ENCODE data around the gene LIN28B. TPM values are rescaled to one million over a fixed set of nuclear protein-coding genes. Genes with fewer than 3 reads are reported as not detected.
A peak's percentile ranks its signal among the peaks of the same experiment; 100 is the strongest.

The LIN28B gene
- total and polyA plus RNA-seq, 2 experiments from 2014 or later, result 35.3 to 96.4 TPM

DNA sequence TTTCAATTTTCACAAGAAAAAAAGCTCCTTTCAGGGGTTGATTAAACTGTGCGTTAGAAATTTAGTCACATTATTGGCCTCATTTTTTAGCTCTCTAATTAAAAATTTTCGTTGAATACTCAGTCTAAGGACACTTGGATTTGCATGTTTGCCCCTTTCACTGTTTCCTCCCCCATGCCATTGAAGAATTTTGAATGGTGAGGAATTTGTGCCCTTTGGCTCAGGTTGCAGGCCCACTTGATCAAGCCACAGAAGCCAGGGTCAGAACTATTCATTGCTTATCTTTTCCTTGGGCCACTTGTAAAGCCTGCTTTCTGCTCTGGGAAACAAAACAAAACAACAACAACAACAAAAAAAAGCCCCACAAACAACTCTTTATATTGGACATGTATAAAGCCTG, 12.2 kb downstream of the LIN28B start:
- Mint-ChIP-seq H3K27ac (peak overlapping the region; percentile 62), H3K4me3 (peak overlapping the region; percentile 61), H3K27me3 (ENCODE audit: insufficient read depth, low read depth, poor library complexity) (no peaks in the 10 kb centered on the region), H3K36me3 (ENCODE audit: low read depth) (peaks cover 18% of the 10 kb centered on the region; the same call in 2 of the 3 replicates), H3K4me1 (peaks cover 40% of the 10 kb centered on the region), H3K9me3 (no peaks in the 10 kb centered on the region)
- H2AFZ ChIP-seq, result no peak overlapping the region
- peaks cover 97% of the 10 kb centered on the region for H3K79me2 ChIP-seq (replicated peaks; ENCODE audit: insufficient read depth)
- DNase-seq (ENCODE audit: low spot score) (peak; percentile 80), ATAC-seq (peak; percentile 89)
- H3F3A ChIP-seq (replicated peaks; ENCODE audit: low read depth), result no peaks in the 10 kb centered on the region
- H3K36me3 ChIP-seq (ENCODE audit: insufficient read depth), result no peaks in the 10 kb centered on the region
- peaks cover 63% of the 10 kb centered on the region for H3K4me1 ChIP-seq (ENCODE audit: insufficient read depth)
- no peaks in the 10 kb centered on the region for H3K27me3 ChIP-seq (ENCODE audit: insufficient read depth)
- no peaks in the 10 kb centered on the region for H4K20me1 ChIP-seq (replicated peaks; ENCODE audit: insufficient read depth)
- TF ChIP-seq, protein P1, sequence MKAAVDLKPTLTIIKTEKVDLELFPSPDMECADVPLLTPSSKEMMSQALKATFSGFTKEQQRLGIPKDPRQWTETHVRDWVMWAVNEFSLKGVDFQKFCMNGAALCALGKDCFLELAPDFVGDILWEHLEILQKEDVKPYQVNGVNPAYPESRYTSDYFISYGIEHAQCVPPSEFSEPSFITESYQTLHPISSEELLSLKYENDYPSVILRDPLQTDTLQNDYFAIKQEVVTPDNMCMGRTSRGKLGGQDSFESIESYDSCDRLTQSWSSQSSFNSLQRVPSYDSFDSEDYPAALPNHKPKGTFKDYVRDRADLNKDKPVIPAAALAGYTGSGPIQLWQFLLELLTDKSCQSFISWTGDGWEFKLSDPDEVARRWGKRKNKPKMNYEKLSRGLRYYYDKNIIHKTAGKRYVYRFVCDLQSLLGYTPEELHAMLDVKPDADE (IDR thresholded peaks at IDR 0.05), result no peak
- TF ChIP-seq STAT1 (IDR thresholded peaks at IDR 0.05; ENCODE audit: unreplicated experiment) (no peak), CREB1 (CRISPR knock-in tag; IDR thresholded peaks at IDR 0.05; ENCODE audit: low read depth) (no peak), ZNF114 (CRISPR knock-in tag; IDR thresholded peaks at IDR 0.05) (no peak), JUNB (IDR thresholded peaks at IDR 0.05; ENCODE audit: unreplicated experiment) (no peak), EZH2phosphoT487 (IDR thresholded peaks at IDR 0.05; ENCODE audit: unreplicated experiment) (no peak), EZH2 (IDR thresholded peaks at IDR 0.05; ENCODE audit: low read depth, unreplicated experiment) (no peak), NANOG (IDR thresholded peaks at IDR 0.05; ENCODE audit: borderline replicate concordance) (no peak), ZNF331 (CRISPR knock-in tag; IDR thresholded peaks at IDR 0.05; ENCODE audit: low read depth) (no peak), POLR2AphosphoS5 (IDR thresholded peaks at IDR 0.05; ENCODE audit: low read depth) (no peak)
- TF ChIP-seq, protein P2, sequence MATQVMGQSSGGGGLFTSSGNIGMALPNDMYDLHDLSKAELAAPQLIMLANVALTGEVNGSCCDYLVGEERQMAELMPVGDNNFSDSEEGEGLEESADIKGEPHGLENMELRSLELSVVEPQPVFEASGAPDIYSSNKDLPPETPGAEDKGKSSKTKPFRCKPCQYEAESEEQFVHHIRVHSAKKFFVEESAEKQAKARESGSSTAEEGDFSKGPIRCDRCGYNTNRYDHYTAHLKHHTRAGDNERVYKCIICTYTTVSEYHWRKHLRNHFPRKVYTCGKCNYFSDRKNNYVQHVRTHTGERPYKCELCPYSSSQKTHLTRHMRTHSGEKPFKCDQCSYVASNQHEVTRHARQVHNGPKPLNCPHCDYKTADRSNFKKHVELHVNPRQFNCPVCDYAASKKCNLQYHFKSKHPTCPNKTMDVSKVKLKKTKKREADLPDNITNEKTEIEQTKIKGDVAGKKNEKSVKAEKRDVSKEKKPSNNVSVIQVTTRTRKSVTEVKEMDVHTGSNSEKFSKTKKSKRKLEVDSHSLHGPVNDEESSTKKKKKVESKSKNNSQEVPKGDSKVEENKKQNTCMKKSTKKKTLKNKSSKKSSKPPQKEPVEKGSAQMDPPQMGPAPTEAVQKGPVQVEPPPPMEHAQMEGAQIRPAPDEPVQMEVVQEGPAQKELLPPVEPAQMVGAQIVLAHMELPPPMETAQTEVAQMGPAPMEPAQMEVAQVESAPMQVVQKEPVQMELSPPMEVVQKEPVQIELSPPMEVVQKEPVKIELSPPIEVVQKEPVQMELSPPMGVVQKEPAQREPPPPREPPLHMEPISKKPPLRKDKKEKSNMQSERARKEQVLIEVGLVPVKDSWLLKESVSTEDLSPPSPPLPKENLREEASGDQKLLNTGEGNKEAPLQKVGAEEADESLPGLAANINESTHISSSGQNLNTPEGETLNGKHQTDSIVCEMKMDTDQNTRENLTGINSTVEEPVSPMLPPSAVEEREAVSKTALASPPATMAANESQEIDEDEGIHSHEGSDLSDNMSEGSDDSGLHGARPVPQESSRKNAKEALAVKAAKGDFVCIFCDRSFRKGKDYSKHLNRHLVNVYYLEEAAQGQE (IDR thresholded peaks at IDR 0.05; ENCODE audit: unreplicated experiment), result no peak
- TF ChIP-seq, protein P3, sequence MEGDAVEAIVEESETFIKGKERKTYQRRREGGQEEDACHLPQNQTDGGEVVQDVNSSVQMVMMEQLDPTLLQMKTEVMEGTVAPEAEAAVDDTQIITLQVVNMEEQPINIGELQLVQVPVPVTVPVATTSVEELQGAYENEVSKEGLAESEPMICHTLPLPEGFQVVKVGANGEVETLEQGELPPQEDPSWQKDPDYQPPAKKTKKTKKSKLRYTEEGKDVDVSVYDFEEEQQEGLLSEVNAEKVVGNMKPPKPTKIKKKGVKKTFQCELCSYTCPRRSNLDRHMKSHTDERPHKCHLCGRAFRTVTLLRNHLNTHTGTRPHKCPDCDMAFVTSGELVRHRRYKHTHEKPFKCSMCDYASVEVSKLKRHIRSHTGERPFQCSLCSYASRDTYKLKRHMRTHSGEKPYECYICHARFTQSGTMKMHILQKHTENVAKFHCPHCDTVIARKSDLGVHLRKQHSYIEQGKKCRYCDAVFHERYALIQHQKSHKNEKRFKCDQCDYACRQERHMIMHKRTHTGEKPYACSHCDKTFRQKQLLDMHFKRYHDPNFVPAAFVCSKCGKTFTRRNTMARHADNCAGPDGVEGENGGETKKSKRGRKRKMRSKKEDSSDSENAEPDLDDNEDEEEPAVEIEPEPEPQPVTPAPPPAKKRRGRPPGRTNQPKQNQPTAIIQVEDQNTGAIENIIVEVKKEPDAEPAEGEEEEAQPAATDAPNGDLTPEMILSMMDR (conservative IDR thresholded peaks at IDR 0.05; ENCODE audit: low read depth in 2 of 2), result no peak
- TF ChIP-seq, protein P4, sequence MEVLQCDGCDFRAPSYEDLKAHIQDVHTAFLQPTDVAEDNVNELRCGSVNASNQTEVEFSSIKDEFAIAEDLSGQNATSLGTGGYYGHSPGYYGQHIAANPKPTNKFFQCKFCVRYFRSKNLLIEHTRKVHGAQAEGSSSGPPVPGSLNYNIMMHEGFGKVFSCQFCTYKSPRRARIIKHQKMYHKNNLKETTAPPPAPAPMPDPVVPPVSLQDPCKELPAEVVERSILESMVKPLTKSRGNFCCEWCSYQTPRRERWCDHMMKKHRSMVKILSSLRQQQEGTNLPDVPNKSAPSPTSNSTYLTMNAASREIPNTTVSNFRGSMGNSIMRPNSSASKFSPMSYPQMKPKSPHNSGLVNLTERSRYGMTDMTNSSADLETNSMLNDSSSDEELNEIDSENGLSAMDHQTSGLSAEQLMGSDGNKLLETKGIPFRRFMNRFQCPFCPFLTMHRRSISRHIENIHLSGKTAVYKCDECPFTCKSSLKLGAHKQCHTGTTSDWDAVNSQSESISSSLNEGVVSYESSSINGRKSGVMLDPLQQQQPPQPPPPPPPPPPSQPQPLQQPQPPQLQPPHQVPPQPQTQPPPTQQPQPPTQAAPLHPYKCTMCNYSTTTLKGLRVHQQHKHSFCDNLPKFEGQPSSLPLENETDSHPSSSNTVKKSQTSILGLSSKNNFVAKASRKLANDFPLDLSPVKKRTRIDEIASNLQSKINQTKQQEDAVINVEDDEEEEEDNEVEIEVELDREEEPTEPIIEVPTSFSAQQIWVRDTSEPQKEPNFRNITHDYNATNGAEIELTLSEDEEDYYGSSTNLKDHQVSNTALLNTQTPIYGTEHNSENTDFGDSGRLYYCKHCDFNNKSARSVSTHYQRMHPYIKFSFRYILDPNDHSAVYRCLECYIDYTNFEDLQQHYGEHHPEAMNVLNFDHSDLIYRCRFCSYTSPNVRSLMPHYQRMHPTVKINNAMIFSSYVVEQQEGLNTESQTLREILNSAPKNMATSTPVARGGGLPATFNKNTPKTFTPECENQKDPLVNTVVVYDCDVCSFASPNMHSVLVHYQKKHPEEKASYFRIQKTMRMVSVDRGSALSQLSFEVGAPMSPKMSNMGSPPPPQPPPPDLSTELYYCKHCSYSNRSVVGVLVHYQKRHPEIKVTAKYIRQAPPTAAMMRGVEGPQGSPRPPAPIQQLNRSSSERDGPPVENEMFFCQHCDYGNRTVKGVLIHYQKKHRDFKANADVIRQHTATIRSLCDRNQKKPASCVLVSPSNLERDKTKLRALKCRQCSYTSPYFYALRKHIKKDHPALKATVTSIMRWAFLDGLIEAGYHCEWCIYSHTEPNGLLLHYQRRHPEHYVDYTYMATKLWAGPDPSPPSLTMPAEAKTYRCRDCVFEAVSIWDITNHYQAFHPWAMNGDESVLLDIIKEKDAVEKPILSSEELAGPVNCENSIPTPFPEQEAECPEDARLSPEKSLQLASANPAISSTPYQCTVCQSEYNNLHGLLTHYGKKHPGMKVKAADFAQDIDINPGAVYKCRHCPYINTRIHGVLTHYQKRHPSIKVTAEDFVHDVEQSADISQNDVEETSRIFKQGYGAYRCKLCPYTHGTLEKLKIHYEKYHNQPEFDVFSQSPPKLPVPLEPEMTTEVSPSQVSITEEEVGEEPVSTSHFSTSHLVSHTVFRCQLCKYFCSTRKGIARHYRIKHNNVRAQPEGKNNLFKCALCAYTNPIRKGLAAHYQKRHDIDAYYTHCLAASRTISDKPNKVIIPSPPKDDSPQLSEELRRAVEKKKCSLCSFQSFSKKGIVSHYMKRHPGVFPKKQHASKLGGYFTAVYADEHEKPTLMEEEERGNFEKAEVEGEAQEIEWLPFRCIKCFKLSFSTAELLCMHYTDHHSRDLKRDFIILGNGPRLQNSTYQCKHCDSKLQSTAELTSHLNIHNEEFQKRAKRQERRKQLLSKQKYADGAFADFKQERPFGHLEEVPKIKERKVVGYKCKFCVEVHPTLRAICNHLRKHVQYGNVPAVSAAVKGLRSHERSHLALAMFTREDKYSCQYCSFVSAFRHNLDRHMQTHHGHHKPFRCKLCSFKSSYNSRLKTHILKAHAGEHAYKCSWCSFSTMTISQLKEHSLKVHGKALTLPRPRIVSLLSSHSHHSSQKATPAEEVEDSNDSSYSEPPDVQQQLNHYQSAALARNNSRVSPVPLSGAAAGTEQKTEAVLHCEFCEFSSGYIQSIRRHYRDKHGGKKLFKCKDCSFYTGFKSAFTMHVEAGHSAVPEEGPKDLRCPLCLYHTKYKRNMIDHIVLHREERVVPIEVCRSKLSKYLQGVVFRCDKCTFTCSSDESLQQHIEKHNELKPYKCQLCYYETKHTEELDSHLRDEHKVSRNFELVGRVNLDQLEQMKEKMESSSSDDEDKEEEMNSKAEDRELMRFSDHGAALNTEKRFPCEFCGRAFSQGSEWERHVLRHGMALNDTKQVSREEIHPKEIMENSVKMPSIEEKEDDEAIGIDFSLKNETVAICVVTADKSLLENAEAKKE (CRISPR knock-in tag; IDR thresholded peaks at IDR 0.05), result no peak
- H3K27ac ChIP-seq (ENCODE audit: low read depth), result peak overlapping the region; percentile 73
- H3K4me3 ChIP-seq, result peak overlapping the region; percentile 24
- no peaks in the 10 kb centered on the region for H3K9me2 ChIP-seq (ENCODE audit: insufficient read depth)
- peak overlapping the region; percentile 63 for H3K4me2 ChIP-seq
